HepG2 (cell line): ENCODE measurements around the gene MYCBP2. TPM values are rescaled to one million over a fixed set of nuclear protein-coding genes. Genes with fewer than 3 reads are reported as not detected.

ENCODE experiments used
- ATAC-seq: fragments of 200-7000 bp; cut with Tn5 transposase; 3 replicates; pipeline ENCODE4 v1.9.1; 2020; ENCODE audit warnings: mild to moderate bottlenecking, moderate library complexity
- BruUV-seq: library from RNA; stranded (reverse); fragments of 400-500 nt; replicated peaks from 2 replicates; lab custom pipeline; 2021; lab: Mats Ljungman, UMichigan
- CTCF ChIA-PET: fragments of 300-600 bp; formaldehyde crosslinking; extraction: SDS; loops from one replicate; lab custom pipeline; 2021; ENCODE audit warnings: low total read pairs, inconsistent platforms, low intra/inter-chr PET ratio; lab: Yijun Ruan, JAX
- POLR2A ChIA-PET: fragments of 350-600 bp; sonication (Branson Sonifier 250); formaldehyde crosslinking; loops from one replicate; lab custom pipeline; 2020; ENCODE audit warnings: antibody characterized with exemption, inconsistent platforms; lab: Yijun Ruan, JAX
- DNase-seq: peaks from one replicate; pipeline ENCODE4 v3.0.0-alpha.2; 2015; ENCODE audit warnings: low spot score
- FAIRE-seq: peaks from 3 replicates; lab custom pipeline; 2011; peaks lifted over from hg19 to GRCh38; lab: Jason Lieb, UNC
- H2AFZ ChIP-seq: one replicate; pipeline ENCODE4 v1.6.1; 2011; ENCODE audit warnings: low read length, inconsistent platforms
- H3K27ac ChIP-seq: fragments of 300-600 bp; 3 replicates; pipeline ENCODE4 v1.8.0; 2011; ENCODE audit warnings: mixed run types, mild to moderate bottlenecking, mixed read lengths, low read length, inconsistent platforms; ENCODE audit not compliant: insufficient read depth; ENCODE audit errors: extremely low read length
- H3K27me3 ChIP-seq, 2 experiments: fragments of 200-600 bp in 1 of 2; 2 replicates in 1 of 2; 3 replicates in 1 of 2; pipeline versions ENCODE4 v1.6.0 to v1.8.0; 2011; ENCODE audit warnings: low read length in 2 of 2, mild to moderate bottlenecking in 2 of 2, moderate library complexity in 2 of 2, inconsistent platforms in 1 of 2; ENCODE audit not compliant: insufficient read depth in 2 of 2, control insufficient read depth in 1 of 2
- H3K36me3 ChIP-seq, 2 experiments: fragments of 200-600 bp in 1 of 2; replicated peaks in 1 of 2; 2 replicates in 1 of 2; 3 replicates in 1 of 2; pipeline versions ENCODE4 v1.5.1 to v1.8.0; 2011; ENCODE audit warnings: low read length in 2 of 2, inconsistent platforms in 1 of 2; ENCODE audit not compliant: insufficient read depth in 2 of 2, control insufficient read depth in 1 of 2
- H3K4me1 ChIP-seq: 2 replicates; pipeline ENCODE4 v1.5.1; 2012; ENCODE audit warnings: low read length, inconsistent platforms; ENCODE audit not compliant: insufficient read depth
- H3K4me2 ChIP-seq: 2 replicates; pipeline ENCODE4 v1.6.0; 2011; ENCODE audit warnings: low read depth, low read length, inconsistent platforms
- H3K4me3 ChIP-seq, 3 experiments: fragments of 200-600 bp in 1 of 3; sonication (generic), shearing (Covaris generic) in 1 of 3; replicated peaks in 1 of 3; 2 replicates each; pipeline ENCODE4 v1.5.1; 2011 to 2016; ENCODE audit warnings: low read length in 3 of 3, inconsistent platforms in 2 of 3, low read depth in 2 of 3, mild to moderate bottlenecking in 2 of 3, control low read depth in 1 of 3, mixed read lengths in 1 of 3; ENCODE audit not compliant: insufficient read depth in 1 of 3
- H3K79me2 ChIP-seq: one replicate; pipeline ENCODE4 v1.6.1; 2011; ENCODE audit warnings: low read length, inconsistent platforms; ENCODE audit not compliant: insufficient read depth
- H3K9ac ChIP-seq: 2 replicates; pipeline ENCODE4 v1.6.0; 2011; ENCODE audit warnings: mild to moderate bottlenecking, low read depth, low read length, inconsistent platforms; ENCODE audit not compliant: insufficient read depth
- H3K9me3 ChIP-seq: 2 replicates; pipeline ENCODE4 v1.5.1; 2012; ENCODE audit warnings: mild to moderate bottlenecking, low read length
- H4K20me1 ChIP-seq: 2 replicates; pipeline ENCODE4 v1.6.0; 2011; ENCODE audit warnings: inconsistent platforms, mild to moderate bottlenecking, low read length, moderate library complexity; ENCODE audit not compliant: insufficient read depth
- ATAD3A ChIP-seq: sonication (generic); formaldehyde crosslinking; IDR thresholded peaks from 2 replicates; pipeline ENCODE4 v1.4.0; 2020; ENCODE audit warnings: missing genetic modification reagents
- ELF4 ChIP-seq: sonication (generic); formaldehyde crosslinking; IDR thresholded peaks from 2 replicates; pipeline ENCODE4 v1.5.0; 2020; ENCODE audit warnings: missing genetic modification reagents, mild to moderate bottlenecking, moderate library complexity, borderline replicate concordance
- HIC2 ChIP-seq: sonication (generic); formaldehyde crosslinking; IDR thresholded peaks from 2 replicates; pipeline ENCODE4 v1.9.0; 2022; ENCODE audit warnings: low read depth, missing genetic modification reagents
- MAF1 ChIP-seq: sonication (generic); formaldehyde crosslinking; IDR thresholded peaks from 2 replicates; pipeline ENCODE4 v1.5.0; 2020; ENCODE audit warnings: missing genetic modification reagents, borderline replicate concordance
- PTBP1 ChIP-seq: fragments of 200-400 bp; formaldehyde crosslinking; IDR thresholded peaks from 2 replicates; pipeline ENCODE4 v1.6.1; 2018; ENCODE audit warnings: low read length, low read depth; ENCODE audit not compliant: poor library complexity, severe bottlenecking
- TGIF2 ChIP-seq: IDR thresholded peaks from 2 replicates; pipeline ENCODE4 v1.6.1; 2016; ENCODE audit warnings: control low read depth, missing compliant biosample characterization
- ZFP36L1 ChIP-seq: sonication (generic); formaldehyde crosslinking; IDR thresholded peaks from 2 replicates; pipeline ENCODE4 v1.8.0; 2022; ENCODE audit warnings: mild to moderate bottlenecking, missing genetic modification reagents, moderate library complexity
- ZKSCAN8 ChIP-seq: IDR thresholded peaks from 2 replicates; pipeline ENCODE4 v1.6.1; 2016; ENCODE audit warnings: borderline replicate concordance, missing genetic modification reagents, missing compliant biosample characterization
- ZNF160 ChIP-seq: sonication (generic); formaldehyde crosslinking; IDR thresholded peaks from 2 replicates; pipeline ENCODE4 v1.8.0; 2022; ENCODE audit warnings: mild to moderate bottlenecking, inconsistent platforms, missing genetic modification reagents
- ZNF770 ChIP-seq: sonication (generic); formaldehyde crosslinking; IDR thresholded peaks from 2 replicates; pipeline ENCODE4 v1.5.0; 2020; ENCODE audit warnings: mild to moderate bottlenecking, missing genetic modification reagents
- WGBS: methylation state at CpG from one replicate; pipeline ENCODE4 v1.1.6; 2017; ENCODE audit warnings: low lambda C conversion rate; 5-methylcytosine and 5-hydroxymethylcytosine counted together
- in situ Hi-C: cut with HindIII; loops from 2 replicates; pipeline ENCODE4 v1.10.0; 2017; ENCODE audit warnings: low pct_unique_long_range_greater_than_20kb; ENCODE audit not compliant: extremely low pct_ligation_motif_present
- intact Hi-C: fragments of 100-400 bp; cut with micrococcal nuclease; formaldehyde crosslinking; loops from one replicate; pipeline ENCODE4 v1.10.0; 2022; ENCODE audit not compliant: unreplicated experiment
- polyA plus RNA-seq, 8 experiments: library from polyadenylated mRNA; depleted of rRNA in 3 of 8; stranded (reverse) in 7 of 8; unstranded in 1 of 8; fragments of >200 nt; fragmentation: Illumina TruSeq in 4 of 8; extraction: Trizol in 4 of 8; gene quantifications; 2 replicates each; pipeline versions ENCODE4 v1.2.1 to v1.2.3, GENCODE V29; 2011 to 2016; ENCODE audit warnings: low read depth in 4 of 8, missing spikeins in 1 of 8, mixed read lengths in 1 of 8; ENCODE audit not compliant: insufficient read depth in 1 of 8
- total RNA-seq, 5 experiments: library from RNA; depleted of rRNA; stranded (reverse); fragments of >200 nt; fragmentation: Illumina TruSeq; extraction: Trizol; gene quantifications; 2 replicates each; pipeline ENCODE4 v1.2.3, GENCODE V29; 2016; ENCODE audit warnings: low read depth in 1 of 5

The MYCBP2 gene
- total and polyA plus RNA-seq, 2 of the 13 experiments (the other 11 are each of a cell fraction or from before 2014, with no cell fraction given) = 16.3 to 35.3 TPM

GRCh38 chr13:77300176-77301037 lies 26.5 kb downstream of the MYCBP2 start:
- POLR2A ChIA-PET = interaction anchor here (1.2 kb wide), 1 partner anchor 27 kb away, joined by 4 read pairs; the partner anchor contains the start of gene MYCBP2
- CTCF ChIA-PET = no interaction called here

More at GRCh38 chr13:77300176-77301037, 26.5 kb downstream of the MYCBP2 start:
- Histone ChIP-seq H3K4me2 (no peak overlapping the region), H2AFZ (no peak overlapping the region), H3K9me3 (no peaks in the 10 kb centered on the region), H3K79me2 (peaks cover 25% of the 10 kb centered on the region), H3K27me3 (no peaks in the 10 kb centered on the region), H3K4me3 (no peak overlapping the region), H3K36me3 (no peaks in the 10 kb centered on the region), H3K9ac (no peak overlapping the region), H4K20me1 (no peaks in the 10 kb centered on the region), H3K4me1 (peaks cover 22% of the 10 kb centered on the region), H3K27ac (no peak overlapping the region)
- WGBS = 94% methylated on average over 5 of the region's 5 CpGs
- TF ChIP-seq HIC2 (no peak), ZFP36L1 (CRISPR knock-in tag) (no peak), ELF4 (CRISPR knock-in tag) (no peak), ZKSCAN8 (CRISPR knock-in tag) (no peak), PTBP1 (no peak), ZNF160 (no peak), ZNF770 (CRISPR knock-in tag) (no peak), ATAD3A (no peak), TGIF2 (CRISPR knock-in tag) (no peak), MAF1 (CRISPR knock-in tag) (no peak)
- FAIRE-seq (no peak), DNase-seq (no peak), ATAC-seq (no peak)
- intact Hi-C loops (no loop called here), in situ Hi-C loops (no loop called here)
- BruUV-seq = no TSS peak
